GM12892 (cell line): Measurements from ENCODE around the gene USP48.

Experiments used
- POLR2A ChIP-seq: IDR thresholded peaks from 2 replicates; pipeline ENCODE4 v1.6.1; 2011; ENCODE audit warnings: low read depth, low read length, control low read depth
- POLR2AphosphoS5 ChIP-seq: IDR thresholded peaks from 2 replicates; pipeline ENCODE4 v1.6.1; 2011; ENCODE audit warnings: low read depth, low read length, control low read depth
- TAF1 ChIP-seq: IDR thresholded peaks from 2 replicates; pipeline ENCODE4 v1.6.1; 2011; ENCODE audit warnings: low read depth, mild to moderate bottlenecking, control low read depth, low read length, borderline replicate concordance

- TF ChIP-seq POLR2A (no peak), POLR2AphosphoS5 (no peak), TAF1 (no peak)
Measured at GRCh38 chr1:21742578-21742977, 40.4 kb downstream of the USP48 start.
